Measurements from ENCODE around the gene ARID1B. TPM values are rescaled to one million over a fixed set of nuclear protein-coding genes. Genes with fewer than 3 reads are reported as not detected.

Gene ARID1B
- total and polyA plus RNA-seq, 2 of the 13 experiments (the other 11 are each of a cell fraction or from before 2014, with no cell fraction given) = 20.1 to 32.6 TPM

GRCh38 chr6:157056275-157056674 lies 279.1 kb downstream of the ARID1B start:
- Histone ChIP-seq H3K27me3 (ENCODE audit: control insufficient read depth in 1 of 2, insufficient read depth in 2 of 2, low read length in 2 of 2) (no peaks in the 10 kb centered on the region), H3K27ac (ENCODE audit: extremely low read length, insufficient read depth, low read length) (no peak overlapping the region), H2AFZ (ENCODE audit: low read length) (no peak overlapping the region), H3K4me1 (ENCODE audit: insufficient read depth, low read length) (peaks cover 7% of the 10 kb centered on the region; the same call in 1 of the 2 replicates), H3K9ac (ENCODE audit: insufficient read depth, low read depth, low read length) (no peak overlapping the region), H3K4me2 (ENCODE audit: low read depth, low read length) (no peak overlapping the region), H3K4me3 (replicated peaks in 1 of 3; ENCODE audit: insufficient read depth in 1 of 3, low read depth in 2 of 3, low read length in 3 of 3) (no peak overlapping the region), H3K79me2 (ENCODE audit: insufficient read depth, low read length) (no peaks in the 10 kb centered on the region), H3K36me3 (replicated peaks in 1 of 2; ENCODE audit: control insufficient read depth in 1 of 2, insufficient read depth in 2 of 2, low read length in 2 of 2) (no peaks in the 10 kb centered on the region; a peak in 2 of 5 replicates), H4K20me1 (ENCODE audit: insufficient read depth, low read length) (no peaks in the 10 kb centered on the region), H3K9me3 (ENCODE audit: low read length) (no peaks in the 10 kb centered on the region)
- CTCF ChIA-PET (ENCODE audit: low intra/inter-chr PET ratio, low total read pairs) = no interaction called here
- no peak for TF ChIP-seq PLRG1 (conservative IDR thresholded peaks at IDR 0.05)
- TF ChIP-seq ZNF75D (CRISPR knock-in tag; IDR thresholded peaks at IDR 0.05; ENCODE audit: borderline replicate concordance) = no peak
- TF ChIP-seq, protein P1, sequence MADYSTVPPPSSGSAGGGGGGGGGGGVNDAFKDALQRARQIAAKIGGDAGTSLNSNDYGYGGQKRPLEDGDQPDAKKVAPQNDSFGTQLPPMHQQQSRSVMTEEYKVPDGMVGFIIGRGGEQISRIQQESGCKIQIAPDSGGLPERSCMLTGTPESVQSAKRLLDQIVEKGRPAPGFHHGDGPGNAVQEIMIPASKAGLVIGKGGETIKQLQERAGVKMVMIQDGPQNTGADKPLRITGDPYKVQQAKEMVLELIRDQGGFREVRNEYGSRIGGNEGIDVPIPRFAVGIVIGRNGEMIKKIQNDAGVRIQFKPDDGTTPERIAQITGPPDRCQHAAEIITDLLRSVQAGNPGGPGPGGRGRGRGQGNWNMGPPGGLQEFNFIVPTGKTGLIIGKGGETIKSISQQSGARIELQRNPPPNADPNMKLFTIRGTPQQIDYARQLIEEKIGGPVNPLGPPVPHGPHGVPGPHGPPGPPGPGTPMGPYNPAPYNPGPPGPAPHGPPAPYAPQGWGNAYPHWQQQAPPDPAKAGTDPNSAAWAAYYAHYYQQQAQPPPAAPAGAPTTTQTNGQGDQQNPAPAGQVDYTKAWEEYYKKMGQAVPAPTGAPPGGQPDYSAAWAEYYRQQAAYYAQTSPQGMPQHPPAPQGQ (CRISPR knock-in tag; IDR thresholded peaks at IDR 0.05; ENCODE audit: borderline replicate concordance) = no peak
- no TSS peak for BruUV-seq (replicated peaks)
- ATAC-seq = no peak
- intact Hi-C loops (cut with micrococcal nuclease; ENCODE audit: unreplicated experiment) = no loop called here
- POLR2A ChIA-PET = no interaction called here
- WGBS (ENCODE audit: low lambda C conversion rate) = 97% methylated on average over 1 of the region's 1 CpG
- no peak for FAIRE-seq
- in situ Hi-C loops (cut with HindIII; ENCODE audit: extremely low pct_ligation_motif_present, low pct_unique_long_range_greater_than_20kb) = no loop called here
- DNase-seq (ENCODE audit: low spot score) = no peak

DNA sequence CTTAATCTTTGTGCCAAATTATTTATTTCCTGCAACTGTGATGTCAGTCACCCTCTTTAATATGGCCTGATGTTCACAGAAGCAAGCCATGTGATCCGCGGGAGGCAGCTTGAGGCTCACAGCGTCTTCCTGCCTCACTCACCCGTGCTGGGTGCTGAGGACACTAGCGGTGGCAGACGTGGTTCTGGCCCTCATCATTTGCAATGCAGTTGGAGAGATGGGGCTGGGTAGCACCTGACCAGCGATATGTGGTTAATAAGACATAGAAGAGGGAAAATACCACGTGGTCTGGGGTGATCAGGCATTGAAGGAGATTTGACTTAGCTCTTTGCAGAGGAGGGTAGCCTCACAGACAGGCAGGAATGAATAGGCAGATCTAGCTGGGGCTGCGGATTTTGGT lies 281.4 kb downstream of the ARID1B start:
- Histone ChIP-seq H4K20me1 (ENCODE audit: insufficient read depth, low read length) (no peaks in the 10 kb centered on the region), H3K27me3 (ENCODE audit: control insufficient read depth in 1 of 2, insufficient read depth in 2 of 2, low read length in 2 of 2) (no peaks in the 10 kb centered on the region), H2AFZ (ENCODE audit: low read length) (no peak overlapping the region), H3K4me3 (replicated peaks in 1 of 3; ENCODE audit: insufficient read depth in 1 of 3, low read depth in 2 of 3, low read length in 3 of 3) (no peak overlapping the region), H3K9ac (ENCODE audit: insufficient read depth, low read depth, low read length) (no peak overlapping the region), H3K9me3 (ENCODE audit: low read length) (no peaks in the 10 kb centered on the region), H3K4me2 (ENCODE audit: low read depth, low read length) (no peak overlapping the region), H3K36me3 (replicated peaks in 1 of 2; ENCODE audit: control insufficient read depth in 1 of 2, insufficient read depth in 2 of 2, low read length in 2 of 2) (peaks cover 0 to 2% of the 10 kb centered on the region in 2 experiments; a peak in 3 of 5 replicates), H3K79me2 (ENCODE audit: insufficient read depth, low read length) (no peaks in the 10 kb centered on the region), H3K27ac (ENCODE audit: extremely low read length, insufficient read depth, low read length) (no peak overlapping the region), H3K4me1 (ENCODE audit: insufficient read depth, low read length) (no peaks in the 10 kb centered on the region)
- WGBS (ENCODE audit: low lambda C conversion rate) = 95% methylated on average over 9 of the region's 9 CpGs
- ATAC-seq = no peak; the same call in 2 of the 3 replicates
- ChIA-PET POLR2A (no interaction called here), CTCF (ENCODE audit: low intra/inter-chr PET ratio, low total read pairs) (no interaction called here)
- FAIRE-seq = no peak
- intact Hi-C loops (cut with micrococcal nuclease; ENCODE audit: unreplicated experiment) (no loop called here), in situ Hi-C loops (cut with HindIII; ENCODE audit: extremely low pct_ligation_motif_present, low pct_unique_long_range_greater_than_20kb) (no loop called here)
- no peak for TF ChIP-seq ZNF83 (CRISPR knock-in tag; IDR thresholded peaks at IDR 0.05; ENCODE audit: borderline replicate concordance)
- TF ChIP-seq ZNF703 (CRISPR knock-in tag; IDR thresholded peaks at IDR 0.05; ENCODE audit: borderline replicate concordance) = no peak
- TF ChIP-seq RBM22 (optimal IDR thresholded peaks at IDR 0.05; ENCODE audit: low read length) = peak; percentile 35
- no peak for TF ChIP-seq BHLHE40 (IDR thresholded peaks at IDR 0.05; ENCODE audit: low read length)
- no peak for TF ChIP-seq ZNF512 (CRISPR knock-in tag; IDR thresholded peaks at IDR 0.05)
- TF ChIP-seq KLF16 (CRISPR knock-in tag; IDR thresholded peaks at IDR 0.05) = no peak
- no peak for TF ChIP-seq ZNF790 (CRISPR knock-in tag; IDR thresholded peaks at IDR 0.05; ENCODE audit: borderline replicate concordance)
- no peak for DNase-seq (ENCODE audit: low spot score)
- BruUV-seq (replicated peaks) = no TSS peak
